ENCODE results near the gene CMTM1.

DNA sequence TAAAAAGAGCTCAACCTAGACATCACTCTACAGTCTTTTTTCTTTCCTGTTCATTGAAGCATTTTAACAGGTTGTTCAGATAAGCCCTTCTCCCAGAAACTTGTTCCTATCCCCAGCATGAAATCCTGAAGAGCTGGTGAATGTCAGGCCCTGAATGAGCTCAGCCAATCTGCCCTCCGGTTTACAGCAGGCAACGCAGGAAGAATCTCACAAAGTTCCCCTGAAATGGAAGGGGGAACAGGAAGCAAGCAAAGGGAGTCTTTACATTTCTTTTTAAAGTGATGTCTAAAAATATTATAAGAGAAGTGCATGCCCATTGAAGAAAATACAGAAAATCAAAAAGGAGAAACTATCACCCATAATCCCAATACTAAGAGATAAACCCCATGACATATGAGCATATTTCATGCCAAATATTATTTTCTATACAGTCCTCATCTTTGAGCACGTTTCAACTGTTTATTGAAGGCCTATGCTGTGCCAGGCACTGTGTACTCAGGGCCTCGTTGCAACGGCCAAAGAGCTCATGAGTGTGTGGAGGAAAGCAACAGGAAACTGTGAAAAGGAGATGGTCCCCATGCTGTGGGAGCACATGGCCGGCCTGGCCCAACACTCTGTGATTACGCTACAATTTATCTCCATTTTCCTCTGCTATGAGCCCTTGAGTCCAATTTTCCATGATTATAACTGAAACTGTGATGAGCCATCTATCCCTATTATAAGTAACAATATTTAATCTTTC lies 22.1 kb upstream of the CMTM1 start:
- TF ChIP-seq PPARA (CRISPR knock-in tag; IDR thresholded peaks at IDR 0.05; ENCODE audit: borderline replicate concordance) (no peak), GLIS3 (CRISPR knock-in tag; IDR thresholded peaks at IDR 0.05) (no peak), RARB (CRISPR knock-in tag; IDR thresholded peaks at IDR 0.05) (no peak), ZNF70 (CRISPR knock-in tag; IDR thresholded peaks at IDR 0.05) (no peak), CSDC2 (CRISPR knock-in tag; IDR thresholded peaks at IDR 0.05) (no peak), ARNTL (CRISPR knock-in tag; IDR thresholded peaks at IDR 0.05; ENCODE audit: borderline replicate concordance, low read depth) (no peak), ZFP30 (CRISPR knock-in tag; IDR thresholded peaks at IDR 0.05) (no peak)
- TF ChIP-seq, protein P1, sequence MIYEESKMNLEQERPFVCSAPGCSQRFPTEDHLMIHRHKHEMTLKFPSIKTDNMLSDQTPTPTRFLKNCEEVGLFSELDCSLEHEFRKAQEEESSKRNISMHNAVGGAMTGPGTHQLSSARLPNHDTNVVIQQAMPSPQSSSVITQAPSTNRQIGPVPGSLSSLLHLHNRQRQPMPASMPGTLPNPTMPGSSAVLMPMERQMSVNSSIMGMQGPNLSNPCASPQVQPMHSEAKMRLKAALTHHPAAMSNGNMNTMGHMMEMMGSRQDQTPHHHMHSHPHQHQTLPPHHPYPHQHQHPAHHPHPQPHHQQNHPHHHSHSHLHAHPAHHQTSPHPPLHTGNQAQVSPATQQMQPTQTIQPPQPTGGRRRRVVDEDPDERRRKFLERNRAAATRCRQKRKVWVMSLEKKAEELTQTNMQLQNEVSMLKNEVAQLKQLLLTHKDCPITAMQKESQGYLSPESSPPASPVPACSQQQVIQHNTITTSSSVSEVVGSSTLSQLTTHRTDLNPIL (CRISPR knock-in tag; IDR thresholded peaks at IDR 0.05; ENCODE audit: low read depth), result no peak
- TF ChIP-seq, protein P2, sequence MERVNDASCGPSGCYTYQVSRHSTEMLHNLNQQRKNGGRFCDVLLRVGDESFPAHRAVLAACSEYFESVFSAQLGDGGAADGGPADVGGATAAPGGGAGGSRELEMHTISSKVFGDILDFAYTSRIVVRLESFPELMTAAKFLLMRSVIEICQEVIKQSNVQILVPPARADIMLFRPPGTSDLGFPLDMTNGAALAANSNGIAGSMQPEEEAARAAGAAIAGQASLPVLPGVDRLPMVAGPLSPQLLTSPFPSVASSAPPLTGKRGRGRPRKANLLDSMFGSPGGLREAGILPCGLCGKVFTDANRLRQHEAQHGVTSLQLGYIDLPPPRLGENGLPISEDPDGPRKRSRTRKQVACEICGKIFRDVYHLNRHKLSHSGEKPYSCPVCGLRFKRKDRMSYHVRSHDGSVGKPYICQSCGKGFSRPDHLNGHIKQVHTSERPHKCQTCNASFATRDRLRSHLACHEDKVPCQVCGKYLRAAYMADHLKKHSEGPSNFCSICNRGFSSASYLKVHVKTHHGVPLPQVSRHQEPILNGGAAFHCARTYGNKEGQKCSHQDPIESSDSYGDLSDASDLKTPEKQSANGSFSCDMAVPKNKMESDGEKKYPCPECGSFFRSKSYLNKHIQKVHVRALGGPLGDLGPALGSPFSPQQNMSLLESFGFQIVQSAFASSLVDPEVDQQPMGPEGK (CRISPR knock-in tag; IDR thresholded peaks at IDR 0.05; ENCODE audit: borderline replicate concordance), result no peak
- TF ChIP-seq, protein P3, sequence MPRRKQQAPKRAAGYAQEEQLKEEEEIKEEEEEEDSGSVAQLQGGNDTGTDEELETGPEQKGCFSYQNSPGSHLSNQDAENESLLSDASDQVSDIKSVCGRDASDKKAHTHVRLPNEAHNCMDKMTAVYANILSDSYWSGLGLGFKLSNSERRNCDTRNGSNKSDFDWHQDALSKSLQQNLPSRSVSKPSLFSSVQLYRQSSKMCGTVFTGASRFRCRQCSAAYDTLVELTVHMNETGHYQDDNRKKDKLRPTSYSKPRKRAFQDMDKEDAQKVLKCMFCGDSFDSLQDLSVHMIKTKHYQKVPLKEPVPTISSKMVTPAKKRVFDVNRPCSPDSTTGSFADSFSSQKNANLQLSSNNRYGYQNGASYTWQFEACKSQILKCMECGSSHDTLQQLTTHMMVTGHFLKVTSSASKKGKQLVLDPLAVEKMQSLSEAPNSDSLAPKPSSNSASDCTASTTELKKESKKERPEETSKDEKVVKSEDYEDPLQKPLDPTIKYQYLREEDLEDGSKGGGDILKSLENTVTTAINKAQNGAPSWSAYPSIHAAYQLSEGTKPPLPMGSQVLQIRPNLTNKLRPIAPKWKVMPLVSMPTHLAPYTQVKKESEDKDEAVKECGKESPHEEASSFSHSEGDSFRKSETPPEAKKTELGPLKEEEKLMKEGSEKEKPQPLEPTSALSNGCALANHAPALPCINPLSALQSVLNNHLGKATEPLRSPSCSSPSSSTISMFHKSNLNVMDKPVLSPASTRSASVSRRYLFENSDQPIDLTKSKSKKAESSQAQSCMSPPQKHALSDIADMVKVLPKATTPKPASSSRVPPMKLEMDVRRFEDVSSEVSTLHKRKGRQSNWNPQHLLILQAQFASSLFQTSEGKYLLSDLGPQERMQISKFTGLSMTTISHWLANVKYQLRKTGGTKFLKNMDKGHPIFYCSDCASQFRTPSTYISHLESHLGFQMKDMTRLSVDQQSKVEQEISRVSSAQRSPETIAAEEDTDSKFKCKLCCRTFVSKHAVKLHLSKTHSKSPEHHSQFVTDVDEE (CRISPR knock-in tag; IDR thresholded peaks at IDR 0.05), result no peak
